HG03460 (cell line): Measurements from ENCODE around the gene CD1C.
"Not testable (repeated sequence)": the region's sequence is repeated elsewhere in the genome, so short reads cannot be mapped to it uniquely, and the experiment has no call there.

Experiments
- ATAC-seq: cut with Tn5 transposase; IDR thresholded peaks from one replicate; pipeline ENCODE4 v1.9.1; 2021; ENCODE audit not compliant: unreplicated experiment

CD1C gene

DNA sequence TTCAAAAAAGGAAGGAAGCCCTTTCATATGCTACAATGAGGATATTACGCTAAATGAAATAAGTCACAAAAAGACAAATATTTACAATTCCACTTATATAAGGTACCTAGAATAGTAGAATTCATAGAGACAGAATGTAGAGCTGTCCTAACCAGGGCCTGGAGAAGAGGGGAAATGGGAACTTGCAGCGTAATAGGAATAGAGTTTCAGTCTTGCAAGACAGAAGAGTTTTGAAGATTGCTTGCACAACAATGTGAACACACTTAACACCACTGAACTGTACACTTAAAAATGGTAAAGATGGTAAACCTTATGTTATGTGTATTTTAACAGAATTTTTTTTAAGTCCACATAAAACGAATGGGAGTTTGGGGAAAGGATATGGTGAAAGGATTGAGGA is 38.7 kb downstream of the CD1C start:
- no peak for ATAC-seq

DNA sequence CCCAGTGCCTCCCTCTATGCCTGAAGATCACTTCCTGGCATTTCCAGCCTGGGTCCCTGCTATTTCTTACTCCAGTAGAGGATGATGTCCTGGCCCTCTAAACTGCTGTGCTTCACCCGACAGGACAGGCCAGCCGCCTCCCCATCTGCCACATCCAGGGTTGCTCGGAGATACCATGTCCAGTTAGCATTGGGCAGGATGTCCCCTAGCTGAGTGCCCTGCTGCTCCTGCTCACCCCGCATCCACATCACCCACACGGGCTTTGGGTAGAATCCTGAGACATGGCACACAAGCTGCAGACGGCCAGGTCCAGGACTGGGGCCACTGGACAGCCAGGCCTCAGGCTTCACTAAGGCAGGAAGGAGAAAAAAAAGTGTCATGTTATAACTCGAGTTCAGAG is 39.6 kb downstream of the CD1C start:
- no peak for ATAC-seq

DNA sequence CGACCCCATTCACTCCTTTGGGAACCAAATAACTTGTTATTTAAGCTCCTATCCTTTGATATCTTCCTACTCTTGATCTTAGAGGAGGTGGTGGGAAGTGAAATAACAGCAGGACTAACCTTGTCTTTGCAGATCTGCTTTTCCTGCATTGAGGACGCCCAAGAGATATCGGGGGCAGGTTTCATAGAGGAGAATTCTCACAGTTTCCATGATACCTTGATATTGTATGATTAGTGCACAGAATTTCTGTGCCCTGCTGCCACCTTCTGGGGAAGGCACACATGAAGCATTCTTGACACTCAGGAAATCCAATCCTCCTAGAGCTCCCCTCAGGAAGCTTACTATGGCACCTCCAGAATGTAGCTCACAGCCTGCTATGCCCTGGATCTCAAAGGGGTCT is 40.0 kb downstream of the CD1C start:
- ATAC-seq, result no peak

DNA sequence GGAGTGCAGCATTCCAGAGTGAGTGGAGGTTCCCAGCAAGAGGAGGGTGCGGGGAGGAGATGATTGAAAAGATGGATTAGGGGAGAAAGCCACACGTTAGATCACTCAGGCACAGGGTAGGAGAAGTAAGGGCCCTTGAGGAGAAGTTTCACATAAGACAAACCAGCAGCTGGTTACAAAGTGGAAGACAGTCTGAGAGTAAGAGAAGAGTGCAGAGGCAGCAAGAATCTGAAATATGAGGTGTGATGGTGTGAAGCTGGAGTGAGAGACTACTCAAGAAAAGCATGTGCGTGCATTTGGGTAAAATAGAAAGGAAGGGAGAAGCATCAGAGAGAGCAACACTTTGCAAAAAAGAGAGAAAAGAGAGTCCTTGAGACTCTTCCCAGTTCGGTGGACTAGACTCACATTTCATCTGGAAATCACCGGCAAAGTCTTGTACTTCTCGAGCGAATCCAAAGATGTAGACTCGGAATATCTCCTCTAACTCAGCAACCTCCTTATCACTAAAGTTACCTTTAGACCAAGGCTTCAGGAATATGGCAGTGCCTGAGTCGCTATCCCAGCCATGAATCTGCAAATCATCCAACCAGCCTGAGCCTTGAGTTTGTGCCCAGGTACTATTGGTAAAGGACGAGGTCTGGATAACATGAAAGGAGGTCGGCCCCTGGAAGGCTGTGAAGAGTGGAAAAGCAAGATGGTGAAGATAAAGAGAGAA is 40.8 kb downstream of the CD1C start:
- ATAC-seq, result no peak

DNA sequence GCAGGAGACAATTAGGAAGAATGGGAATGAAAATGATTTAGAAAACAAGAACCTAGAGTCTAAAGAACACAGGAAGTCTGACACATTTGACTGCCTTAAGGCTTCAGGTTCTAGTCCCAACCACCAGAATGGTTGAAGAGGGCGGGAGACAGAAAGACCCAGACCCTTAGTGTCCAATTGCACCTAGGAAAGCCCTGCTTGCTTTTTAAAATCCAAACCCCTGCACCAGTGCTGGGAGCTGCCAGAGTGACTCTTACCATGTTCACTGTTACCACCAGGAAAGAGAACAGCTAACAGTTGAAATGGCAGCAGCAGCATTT is 41.3 kb downstream of the CD1C start:
- ATAC-seq, result no peak

DNA sequence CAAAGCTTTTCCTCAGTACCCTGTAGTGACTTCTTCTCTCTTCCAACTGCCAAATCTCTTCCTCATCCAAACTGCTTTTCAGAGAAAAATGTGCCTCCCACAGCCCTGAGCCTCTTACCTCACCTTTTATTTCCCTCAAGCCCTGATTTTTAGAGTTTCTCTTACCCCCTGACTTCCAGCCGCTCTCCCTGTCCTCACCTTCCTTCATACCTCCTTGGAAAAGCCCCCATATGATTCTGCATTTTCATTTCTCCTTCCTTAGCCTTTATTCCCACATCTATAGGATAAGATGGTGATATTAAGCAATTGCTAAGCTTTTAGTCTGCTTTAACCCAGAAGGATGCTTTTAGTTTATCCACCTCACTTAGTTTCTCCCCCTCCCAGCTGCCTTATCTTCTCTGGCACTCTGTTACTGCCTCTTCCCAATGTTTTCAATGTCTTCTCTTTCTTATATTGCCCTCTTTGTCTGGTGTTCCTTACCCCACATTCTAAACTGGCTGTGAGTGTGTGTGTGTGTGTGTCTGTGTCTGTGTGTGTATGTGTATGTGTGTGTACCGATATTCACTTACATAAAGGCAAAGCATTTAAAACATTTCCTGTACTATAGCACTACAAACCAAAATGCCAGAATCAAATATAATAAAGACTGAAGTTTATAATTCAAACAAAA is 41.9 kb downstream of the CD1C start, which contains the start of gene CD1B:
TSS of gene CD1B (minus strand) at position 51 of the 670 bp plus-strand sequence. CDS start 108 bp downstream, outside the sequence.
- no peak for ATAC-seq

DNA sequence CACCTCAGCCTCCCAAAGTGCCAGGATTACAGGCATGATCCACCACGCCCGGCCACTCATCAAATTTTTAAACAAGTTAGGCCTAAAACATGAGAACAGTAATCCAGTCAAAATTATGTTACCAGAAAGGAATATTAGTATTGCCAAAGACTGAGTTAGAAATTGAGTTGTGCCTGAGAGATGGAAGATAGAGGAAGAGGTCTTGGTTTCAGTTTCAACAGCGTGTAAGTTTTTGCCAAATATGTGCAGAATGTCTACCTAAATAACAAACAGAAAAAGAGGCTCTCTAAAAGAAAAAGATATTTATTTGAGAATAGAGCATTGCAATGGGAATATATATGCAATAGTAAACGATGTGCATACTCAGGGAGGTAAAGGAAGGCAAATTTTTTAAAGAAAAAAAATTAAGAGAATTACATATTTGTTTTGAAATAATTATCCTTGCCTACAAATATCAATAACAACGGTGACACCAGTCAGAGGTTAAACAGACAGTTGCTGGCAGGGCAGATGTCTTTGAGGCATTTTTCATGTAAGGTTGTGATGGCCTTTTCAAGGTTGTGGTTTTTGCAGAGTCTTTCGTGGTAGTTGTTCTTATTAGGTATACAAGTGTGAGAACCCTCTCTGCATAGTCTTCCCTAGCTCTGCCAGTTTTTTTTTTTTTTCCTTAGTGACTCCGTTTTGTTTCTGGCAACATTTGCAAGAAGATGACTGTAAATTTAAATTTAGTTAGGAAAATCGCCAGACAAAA is 43.9 kb downstream of the CD1C start:
- no peak for ATAC-seq

DNA sequence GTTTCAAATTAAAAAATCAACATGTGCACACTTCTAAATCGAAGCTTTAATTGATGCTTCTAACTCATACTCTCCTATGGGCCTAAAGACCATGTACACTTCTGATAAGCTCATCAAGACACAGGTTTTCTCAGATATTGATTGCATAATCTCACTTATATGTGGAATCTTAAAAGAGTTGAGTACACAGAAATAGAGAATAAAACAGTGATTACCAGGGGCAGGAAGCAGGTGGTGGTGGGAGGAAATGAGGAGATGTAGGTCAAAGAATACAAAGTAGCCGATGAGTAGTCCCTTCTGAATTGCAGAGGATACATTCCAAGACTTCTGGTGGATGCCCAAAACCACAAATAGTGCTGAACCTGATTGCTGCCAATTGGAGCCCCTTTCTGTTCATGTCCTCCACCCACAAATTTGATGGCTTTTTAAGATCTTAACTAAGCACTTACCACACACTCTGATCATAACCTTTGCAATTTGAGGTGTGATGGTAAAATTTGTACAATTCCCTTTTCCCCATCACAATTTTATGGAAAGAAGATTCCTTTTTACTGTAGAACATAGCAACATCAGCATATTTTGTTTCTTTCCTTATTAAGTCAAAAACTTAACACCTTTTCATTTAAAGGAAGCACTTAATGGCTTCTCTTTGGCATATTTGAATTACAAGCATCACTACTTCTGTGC is 44.9 kb downstream of the CD1C start:
- no peak for ATAC-seq

DNA sequence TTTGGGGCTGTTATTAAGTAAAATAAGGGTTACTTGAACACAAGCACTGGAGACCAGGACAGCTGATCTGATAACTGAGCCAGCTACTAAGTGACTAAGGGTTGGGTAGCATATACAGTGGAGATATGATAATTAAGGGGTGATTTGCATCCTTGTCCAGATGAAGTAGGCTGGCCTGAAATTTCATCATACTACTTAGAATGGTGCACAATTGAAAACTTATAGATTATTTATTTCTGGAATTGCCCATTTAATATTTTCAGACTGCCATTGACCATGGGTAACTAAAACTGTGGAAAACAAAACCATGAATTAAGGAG is 45.5 kb downstream of the CD1C start:
- no peak for ATAC-seq

DNA sequence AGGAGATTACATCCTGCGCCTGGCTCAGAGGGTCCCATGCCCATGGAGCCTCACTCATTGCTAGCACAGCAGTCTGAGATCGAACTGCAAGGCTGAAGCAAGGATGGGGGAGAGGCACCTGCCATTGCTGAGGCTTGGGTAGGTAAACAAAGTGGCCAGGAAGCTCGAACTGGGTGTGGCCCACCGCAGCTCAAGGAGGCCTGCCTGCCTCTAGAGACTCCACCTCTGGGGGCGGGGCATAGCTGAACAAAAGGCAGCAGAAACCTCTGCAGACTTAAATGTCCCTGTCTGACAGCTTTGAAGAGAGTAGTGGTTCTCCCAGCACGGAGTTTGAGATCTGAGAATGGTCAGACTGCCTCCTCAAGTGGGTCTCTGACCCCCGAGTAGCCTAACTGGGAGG is 46.7 kb downstream of the CD1C start:
- not testable (repeated sequence) for ATAC-seq
